OCI-LY7 (cell line): ENCODE results near the gene PLA2G2E. TPM values are rescaled to one million over a fixed set of nuclear protein-coding genes. Genes with fewer than 3 reads are reported as not detected.

Experiments used
- BruUV-seq: library from RNA; stranded (reverse); fragments of 400-500 nt; replicated peaks from 2 replicates; lab custom pipeline; 2021; lab: Mats Ljungman, UMichigan
- CTCF ChIA-PET: fragments of 300-600 bp; sonication (Branson Sonifier 250); formaldehyde crosslinking; loops from one replicate; lab custom pipeline; 2022; ENCODE audit warnings: antibody characterized with exemption; ENCODE audit not compliant: unreplicated experiment; lab: Charles Lee
- POLR2A ChIA-PET: fragments of 300-600 bp; sonication (Branson Sonifier 250); formaldehyde crosslinking; loops from one replicate; lab custom pipeline; 2022; ENCODE audit warnings: antibody characterized with exemption; lab: Charles Lee
- DNase-seq: peaks from one replicate; pipeline ENCODE4 v3.0.0-alpha.2; 2015; ENCODE audit warnings: low spot score
- H2AFZ ChIP-seq: fragments of 200-600 bp; sonication (generic), shearing (Covaris generic); 2 replicates; pipeline ENCODE4 v1.6.1; 2014; ENCODE audit warnings: mild to moderate bottlenecking, antibody characterized with exemption, low read length, moderate library complexity
- H3K27ac ChIP-seq: fragments of 200-600 bp; sonication (generic); 2 replicates; pipeline ENCODE4 v1.5.1; 2014; ENCODE audit warnings: mixed run types, low read depth, mild to moderate bottlenecking, moderate library complexity, low read length, inconsistent platforms; ENCODE audit not compliant: poor library complexity, severe bottlenecking
- H3K36me3 ChIP-seq: fragments of 200-600 bp; sonication (generic); 2 replicates; pipeline ENCODE4 v1.6.1; 2014; ENCODE audit warnings: mild to moderate bottlenecking, antibody characterized with exemption, low read length, moderate library complexity, mixed read lengths; ENCODE audit not compliant: insufficient read depth
- H3K4me1 ChIP-seq: fragments of 200-600 bp; sonication (generic); 2 replicates; pipeline ENCODE4 v1.5.1; 2014; ENCODE audit warnings: mild to moderate bottlenecking, low read length; ENCODE audit not compliant: insufficient read depth, poor library complexity, severe bottlenecking
- H3K4me2 ChIP-seq: fragments of 200-600 bp; sonication (generic); 2 replicates; pipeline ENCODE4 v1.6.1; 2014; ENCODE audit warnings: mild to moderate bottlenecking, low read length
- H3K4me3 ChIP-seq: fragments of 200-600 bp; sonication (generic); 2 replicates; pipeline ENCODE4 v1.5.1; 2014; ENCODE audit warnings: mild to moderate bottlenecking, low read depth, low read length; ENCODE audit not compliant: poor library complexity, severe bottlenecking
- H3K79me2 ChIP-seq: fragments of 200-600 bp; sonication (generic); 2 replicates; pipeline ENCODE4 v1.6.1; 2016; ENCODE audit warnings: low read depth, mild to moderate bottlenecking, low read length, moderate library complexity, mixed read lengths; ENCODE audit not compliant: insufficient read depth
- H3K9me2 ChIP-seq: fragments of 200-600 bp; sonication (generic); 2 replicates; pipeline ENCODE4 v1.6.1; 2016; ENCODE audit warnings: mild to moderate bottlenecking, low read length, mixed read lengths; ENCODE audit not compliant: insufficient read depth
- H3K9me3 ChIP-seq: fragments of 200-600 bp; sonication (generic); 2 replicates; pipeline ENCODE4 v1.6.1; 2014; ENCODE audit warnings: mild to moderate bottlenecking, mixed run types, low read length, mixed read lengths
- H4K20me1 ChIP-seq: fragments of 200-600 bp; sonication (generic); 2 replicates; pipeline ENCODE4 v1.6.1; 2014; ENCODE audit warnings: mild to moderate bottlenecking, antibody characterized with exemption, low read length, moderate library complexity, mixed read lengths; ENCODE audit not compliant: insufficient read depth
- CTCF ChIP-seq: fragments of 200-600 bp; sonication (generic); conservative IDR thresholded peaks from 2 replicates; pipeline ENCODE4 v1.5.1; 2014; ENCODE audit warnings: mild to moderate bottlenecking, antibody characterized with exemption, low read length, moderate library complexity, mixed read lengths
- EZH2phosphoT487 ChIP-seq: fragments of 200-600 bp; sonication (generic); IDR thresholded peaks from 2 replicates; pipeline ENCODE4 v1.6.1; 2018; ENCODE audit warnings: low read depth, borderline replicate concordance, mild to moderate bottlenecking, mixed run types, antibody characterized with exemption, low read length, moderate library complexity, mixed read lengths
- intact Hi-C: fragments of 100-400 bp; cut with micrococcal nuclease; formaldehyde crosslinking; loops from one replicate; pipeline ENCODE4 v1.10.0; 2022; ENCODE audit not compliant: unreplicated experiment
- total RNA-seq, 2 experiments: library from RNA; depleted of rRNA in 1 of 2; stranded (reverse); fragments of >200 nt in 1 of 2; shearing (Covaris generic) in 1 of 2; gene quantifications; 2 replicates each; pipeline ENCODE4 v1.2.3, GENCODE V29; 2014 to 2022

Gene PLA2G2E
- total RNA-seq, 2 experiments from 2014 or later = not detected

DNA sequence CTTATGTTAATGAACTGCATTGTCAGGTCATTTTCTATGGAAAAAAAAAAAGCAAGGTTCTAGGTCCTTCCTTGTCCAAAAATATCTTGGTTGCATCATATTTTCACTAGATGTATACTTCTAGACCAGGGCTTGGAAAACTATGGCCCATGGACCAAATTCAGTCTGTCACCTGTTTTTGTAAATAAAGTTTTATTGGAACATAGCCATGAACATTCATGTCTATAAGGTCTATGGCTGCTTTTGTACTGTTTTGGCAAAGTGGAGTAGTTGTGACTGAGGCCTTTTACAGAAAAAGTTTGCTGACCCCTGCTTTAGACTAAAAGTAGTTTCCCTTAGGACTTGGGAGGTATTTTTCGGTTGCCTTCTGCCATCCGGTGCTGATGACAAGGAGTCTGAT lies 19.2 kb upstream of the PLA2G2E start:
- intact Hi-C loops = no loop called here
- Histone ChIP-seq H4K20me1 (no peaks in the 10 kb centered on the region), H3K36me3 (no peaks in the 10 kb centered on the region), H3K9me2 (no peaks in the 10 kb centered on the region), H3K27ac (no peak overlapping the region), H3K79me2 (no peaks in the 10 kb centered on the region), H3K4me2 (no peak overlapping the region), H3K9me3 (no peaks in the 10 kb centered on the region), H2AFZ (no peak overlapping the region), H3K4me1 (no peaks in the 10 kb centered on the region), H3K4me3 (no peak overlapping the region)
- ChIA-PET POLR2A (no interaction called here), CTCF (no interaction called here)
- TF ChIP-seq CTCF (no peak), EZH2phosphoT487 (no peak)
- no TSS peak for BruUV-seq
- no peak for DNase-seq

DNA sequence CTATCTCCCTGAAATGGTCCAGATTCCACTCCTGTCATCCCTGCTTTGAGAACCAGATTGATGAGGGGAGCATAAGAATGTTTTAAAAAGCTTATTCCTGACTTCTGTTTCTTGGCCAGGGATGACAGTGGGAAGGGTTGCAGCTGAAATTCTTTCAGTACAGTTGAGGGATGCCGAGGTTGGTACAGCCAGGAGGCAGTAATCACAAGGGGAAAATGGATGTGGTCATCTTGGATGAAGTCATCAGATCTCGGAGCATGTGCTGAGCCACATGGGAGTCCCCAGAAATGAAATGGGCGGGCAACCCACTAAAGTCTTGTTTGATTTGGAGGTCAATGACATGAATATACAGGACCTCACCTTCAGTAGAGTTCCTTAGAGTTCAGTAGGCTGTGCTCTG lies 18.7 kb upstream of the PLA2G2E start:
- POLR2A ChIA-PET = no interaction called here
- H4K20me1 ChIP-seq = no peaks in the 10 kb centered on the region
- intact Hi-C loops = no loop called here
- H2AFZ ChIP-seq = no peak overlapping the region
- H3K27ac ChIP-seq = no peak overlapping the region
- no peaks in the 10 kb centered on the region for H3K79me2 ChIP-seq
- no peaks in the 10 kb centered on the region for H3K9me3 ChIP-seq
- no TSS peak for BruUV-seq
- H3K4me3 ChIP-seq = no peak overlapping the region
- H3K4me2 ChIP-seq = no peak overlapping the region
- CTCF ChIA-PET = no interaction called here
- TF ChIP-seq CTCF (no peak), EZH2phosphoT487 (no peak)
- H3K36me3 ChIP-seq = no peaks in the 10 kb centered on the region
- DNase-seq = no peak
- no peaks in the 10 kb centered on the region for H3K4me1 ChIP-seq
- no peaks in the 10 kb centered on the region for H3K9me2 ChIP-seq

GRCh38 chr1:19941206-19941568 lies 17.8 kb upstream of the PLA2G2E start:
- ChIA-PET CTCF (no interaction called here), POLR2A (no interaction called here)
- H3K9me2 ChIP-seq = no peaks in the 10 kb centered on the region
- no peaks in the 10 kb centered on the region for H3K9me3 ChIP-seq
- no peak overlapping the region for H2AFZ ChIP-seq
- TF ChIP-seq CTCF (no peak), EZH2phosphoT487 (no peak)
- intact Hi-C loops = no loop called here
- no peaks in the 10 kb centered on the region for H3K4me1 ChIP-seq
- H3K27ac ChIP-seq = no peak overlapping the region
- H3K4me3 ChIP-seq = no peak overlapping the region
- H3K36me3 ChIP-seq = no peaks in the 10 kb centered on the region
- no peak for DNase-seq
- no peaks in the 10 kb centered on the region for H4K20me1 ChIP-seq
- no peak overlapping the region for H3K4me2 ChIP-seq
- H3K79me2 ChIP-seq = no peaks in the 10 kb centered on the region
- BruUV-seq = no TSS peak
